ENCODE results near the gene HTRA2. TPM values are rescaled to one million over a fixed set of nuclear protein-coding genes. Genes with fewer than 3 reads are reported as not detected.

HTRA2 gene
- total RNA-seq, 2 donors from 2014 or later, result 22.4 to 30.4 TPM

DNA sequence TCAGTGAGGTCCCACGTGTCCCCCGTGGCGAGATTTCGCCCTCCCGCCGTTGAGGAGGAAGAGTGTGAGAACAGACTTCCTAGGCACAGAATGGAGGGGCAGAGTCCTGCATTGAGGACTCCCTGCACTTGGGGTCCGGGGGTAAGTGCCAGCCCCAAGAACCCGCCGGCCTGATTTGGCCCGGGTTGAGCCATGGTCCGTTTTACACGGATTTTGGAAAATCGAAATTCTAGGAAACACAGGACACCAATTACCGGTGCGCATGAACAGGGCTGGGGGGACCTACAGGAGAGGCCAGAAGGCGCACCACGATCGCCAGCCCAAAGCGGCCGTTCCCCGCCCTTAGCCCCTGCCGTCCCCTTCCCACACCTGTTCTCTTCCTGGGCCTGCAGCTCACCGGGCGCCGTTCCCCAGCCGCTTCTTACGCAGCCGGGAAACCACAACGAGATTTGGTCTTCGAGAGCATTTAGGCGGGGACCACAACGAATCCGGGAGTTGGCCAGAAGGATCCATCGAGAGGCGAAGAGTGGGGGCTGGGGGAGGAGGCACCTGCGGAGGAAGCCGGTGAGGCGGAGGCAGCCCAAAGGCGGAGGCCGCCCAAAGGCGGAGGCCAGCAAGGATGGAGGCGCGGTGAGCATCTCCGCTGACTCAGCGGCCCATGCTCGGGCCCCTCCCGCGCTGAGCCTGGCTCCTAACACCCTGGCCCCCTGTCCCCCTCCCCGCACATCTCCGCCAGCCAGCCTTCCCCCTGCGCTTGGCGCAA, 15.9 kb upstream of the HTRA2 start:
- intact Hi-C loops (cut with DNase I), result no loop called here

DNA sequence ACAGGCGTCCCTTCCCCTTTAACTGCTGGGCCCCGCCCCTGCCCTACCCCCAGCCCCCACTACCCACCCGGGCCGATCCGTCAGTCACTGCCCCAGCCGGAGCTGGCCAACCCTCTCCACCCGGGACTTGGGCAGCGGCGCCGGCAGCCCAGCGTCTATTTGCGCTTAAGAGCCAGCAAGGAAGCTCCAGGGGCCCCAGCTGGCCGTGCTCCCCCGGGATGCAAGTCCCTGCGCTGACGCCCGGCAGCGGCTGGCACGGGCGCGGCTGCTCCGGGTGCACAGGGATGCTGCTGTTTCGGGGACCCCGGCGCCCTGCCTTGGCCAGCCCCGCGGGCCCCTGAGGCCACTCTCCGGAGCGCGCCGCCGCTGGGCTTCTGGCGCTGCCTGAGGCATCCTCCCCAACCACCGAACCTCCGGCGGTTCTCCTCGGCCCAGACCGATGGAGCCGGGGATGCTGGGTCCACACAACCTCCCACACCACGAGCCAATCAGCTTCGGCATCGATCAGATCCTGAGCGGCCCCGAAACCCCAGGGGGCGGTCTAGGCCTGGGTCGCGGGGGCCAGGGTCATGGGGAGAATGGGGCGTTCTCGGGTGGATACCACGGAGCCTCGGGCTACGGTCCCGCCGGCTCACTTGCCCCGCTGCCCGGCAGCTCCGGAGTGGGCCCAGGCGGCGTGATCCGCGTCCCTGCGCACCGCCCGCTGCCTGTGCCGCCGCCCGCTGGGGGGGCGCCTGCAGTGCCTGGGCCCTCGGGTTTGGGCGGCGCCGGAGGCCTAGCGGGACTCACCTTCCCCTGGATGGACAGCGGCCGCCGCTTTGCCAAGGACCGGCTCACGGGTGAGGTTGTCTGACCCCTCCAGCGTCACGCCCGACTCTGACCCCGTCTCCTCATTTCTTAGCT, 15.1 kb upstream of the HTRA2 start, which contains the start of gene TLX2:
Gene TLX2 (plus strand): TSS at position 83 of the 903 bp plus-strand sequence. CDS start 357 bp downstream, at position 440.
- peak; percentile 78 for DNase-seq (ENCODE audit: low spot score)
- intact Hi-C loops (cut with DNase I), result no loop called here

More for the DNA sequence above, 15.9 kb upstream of the HTRA2 start:
- peak; percentile 81 for DNase-seq (ENCODE audit: low spot score)

DNA sequence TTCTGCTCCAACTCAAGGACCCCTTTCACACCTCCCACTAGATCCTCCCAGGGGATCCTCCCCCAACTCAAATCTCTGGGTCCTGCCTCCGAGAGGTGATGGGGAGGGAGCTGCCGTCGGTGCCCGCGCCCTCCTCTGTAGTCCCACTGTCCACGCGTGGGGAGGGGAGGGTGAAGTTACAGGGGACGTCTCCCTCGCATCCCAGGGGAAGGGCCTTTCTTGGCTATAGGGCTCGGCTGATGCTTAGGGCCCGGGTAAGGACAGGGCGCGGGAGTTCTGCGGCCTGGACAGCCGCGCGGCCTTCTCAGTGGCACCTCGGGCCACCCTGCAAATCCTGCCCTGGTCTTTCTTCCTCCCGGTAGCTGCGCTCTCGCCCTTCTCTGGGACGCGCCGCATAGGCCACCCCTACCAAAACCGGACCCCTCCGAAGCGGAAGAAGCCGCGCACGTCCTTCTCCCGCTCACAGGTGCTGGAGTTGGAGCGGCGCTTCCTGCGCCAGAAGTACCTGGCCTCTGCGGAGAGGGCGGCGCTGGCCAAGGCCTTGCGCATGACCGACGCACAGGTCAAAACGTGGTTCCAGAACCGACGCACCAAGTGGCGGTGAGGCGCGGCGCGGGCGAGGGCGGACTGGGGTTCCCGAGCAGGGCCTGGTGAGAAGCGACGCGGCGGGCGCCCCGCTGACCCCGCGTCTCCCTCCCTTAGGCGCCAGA, 14.3 kb upstream of the HTRA2 start:
- intact Hi-C loops (cut with DNase I), result no loop called here
- DNase-seq (ENCODE audit: low spot score), result peak; percentile 73

DNA sequence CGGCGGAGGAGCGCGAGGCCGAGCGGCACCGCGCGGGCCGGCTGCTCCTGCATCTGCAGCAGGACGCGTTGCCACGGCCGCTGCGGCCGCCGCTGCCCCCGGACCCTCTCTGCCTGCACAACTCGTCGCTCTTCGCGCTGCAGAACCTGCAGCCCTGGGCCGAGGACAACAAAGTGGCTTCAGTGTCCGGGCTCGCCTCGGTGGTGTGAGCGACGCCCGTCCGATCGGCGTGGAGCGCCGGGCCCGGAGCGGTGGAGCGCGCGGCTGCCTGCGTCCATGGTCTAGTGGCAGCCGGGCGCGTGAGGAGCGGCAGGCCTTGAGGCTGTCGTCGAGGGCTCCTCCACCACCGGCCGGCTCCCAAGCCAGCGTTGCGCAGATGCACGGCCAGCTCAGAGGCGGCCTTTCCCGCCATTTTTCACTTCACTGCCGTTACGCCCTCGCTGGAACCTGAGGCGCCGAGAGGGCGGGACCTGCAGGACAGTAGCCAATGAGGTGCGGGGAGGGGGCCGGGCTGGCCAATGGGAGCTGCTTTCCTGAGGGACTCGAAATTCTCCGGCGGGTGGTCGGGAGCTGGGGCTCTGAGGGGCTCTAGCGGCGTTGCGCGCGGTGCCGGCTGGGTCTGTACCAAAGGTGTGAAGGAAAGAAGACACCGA, 13.6 kb upstream of the HTRA2 start:
- intact Hi-C loops (cut with DNase I), result no loop called here
- peak; percentile 90 for DNase-seq (ENCODE audit: low spot score)

DNA sequence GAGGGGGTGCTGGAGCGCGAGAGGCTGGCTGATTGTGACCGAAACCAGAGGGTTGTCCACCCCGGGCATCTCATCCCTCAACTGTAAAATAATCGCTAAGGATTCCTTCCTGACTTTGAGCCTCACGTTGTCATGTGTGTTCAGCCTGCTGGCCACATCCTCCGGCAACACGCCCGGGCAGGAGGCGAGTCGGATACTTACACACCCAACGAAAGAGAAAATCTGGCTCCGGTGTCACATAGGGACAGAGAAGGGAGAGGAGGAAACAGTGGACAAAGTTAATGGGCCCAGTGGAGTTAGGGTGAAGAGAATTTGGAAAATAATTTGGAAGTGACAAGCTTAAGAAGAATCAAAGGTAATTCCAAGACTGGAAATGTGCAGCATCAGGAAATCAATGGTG, 13.1 kb upstream of the HTRA2 start:
- DNase-seq (ENCODE audit: low spot score), result no peak
- intact Hi-C loops (cut with DNase I), result no loop called here

DNA sequence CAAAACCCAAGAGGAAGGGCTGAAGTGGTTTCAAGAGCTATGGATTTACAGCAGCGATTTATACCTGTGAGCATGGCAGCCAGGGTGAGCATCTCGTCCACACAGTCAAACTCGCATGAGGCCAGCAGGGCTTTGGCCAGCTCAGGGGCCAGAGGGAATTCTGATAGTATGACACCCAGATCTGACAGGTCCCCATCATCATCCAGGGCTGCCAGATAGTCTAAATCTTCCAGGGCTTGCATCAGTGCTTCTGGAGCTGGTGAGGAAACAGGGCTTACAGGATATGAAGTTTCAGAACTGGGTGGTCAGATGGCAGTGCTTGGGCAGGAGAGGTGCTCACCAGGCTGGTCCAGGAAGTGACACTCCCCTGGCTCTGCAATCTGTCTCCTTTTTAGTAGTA, 7.2 kb upstream of the HTRA2 start:
- DNase-seq (ENCODE audit: low spot score), result no peak
- intact Hi-C loops (cut with DNase I), result no loop called here

DNA sequence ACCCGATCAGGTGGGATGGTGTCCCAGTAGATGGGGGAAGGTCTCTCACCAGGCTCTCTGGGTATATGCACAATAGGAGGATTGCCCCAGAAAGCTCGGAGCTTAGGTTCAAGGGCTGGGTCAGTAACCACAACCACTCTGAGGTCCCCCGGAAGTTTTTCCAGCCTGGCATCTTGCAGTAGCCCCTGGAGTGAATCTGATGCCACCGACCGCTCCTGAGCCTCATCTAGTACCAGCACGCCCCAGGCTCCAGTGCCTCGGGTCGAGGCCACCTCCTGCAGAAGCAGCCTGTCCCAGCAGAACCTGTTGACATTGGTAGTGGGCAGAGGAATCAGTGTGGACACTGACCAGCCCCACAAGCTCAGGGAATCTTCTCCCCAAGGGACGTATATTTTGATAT, 5.7 kb upstream of the HTRA2 start:
- intact Hi-C loops (cut with DNase I), result no loop called here
- DNase-seq (ENCODE audit: low spot score), result no peak

DNA sequence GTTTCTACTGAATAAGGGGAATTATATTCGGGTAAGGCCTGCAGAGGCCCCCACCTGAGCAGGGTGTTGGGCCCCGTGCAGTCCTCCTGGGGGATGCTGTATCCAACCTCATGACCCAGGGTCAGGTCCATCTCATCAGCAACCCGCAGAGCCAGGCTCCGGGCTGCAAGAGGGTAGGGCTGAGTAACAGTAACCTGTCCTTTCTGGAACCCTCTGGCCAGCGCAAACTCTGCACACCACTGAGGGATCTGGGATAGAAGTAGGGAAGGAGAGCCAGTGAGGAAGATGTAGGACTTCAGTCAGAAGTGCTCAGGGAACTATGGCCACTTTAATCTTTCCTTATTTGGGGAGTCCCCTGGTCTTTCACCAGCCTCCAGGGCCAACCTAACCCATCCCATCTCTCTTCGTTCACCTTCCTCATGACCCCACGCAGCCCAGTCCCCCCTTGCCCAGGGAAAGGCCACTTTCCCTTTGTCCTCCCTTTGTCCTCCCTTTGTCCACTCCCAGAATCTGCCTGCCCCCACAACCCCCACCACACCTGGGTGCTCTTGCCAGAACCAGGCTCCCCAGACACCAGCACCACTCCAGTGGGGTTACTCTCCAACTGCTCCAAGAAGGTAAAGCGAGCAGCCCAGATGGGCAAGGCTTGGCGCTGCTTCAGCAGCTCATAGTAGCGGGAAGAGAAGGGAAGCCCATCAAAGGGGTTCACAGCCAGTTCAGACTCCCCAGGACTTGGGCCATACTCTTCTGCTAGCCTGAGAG, 4.6 kb upstream of the HTRA2 start:
- no peak for DNase-seq (ENCODE audit: low spot score)
- intact Hi-C loops (cut with DNase I), result no loop called here

DNA sequence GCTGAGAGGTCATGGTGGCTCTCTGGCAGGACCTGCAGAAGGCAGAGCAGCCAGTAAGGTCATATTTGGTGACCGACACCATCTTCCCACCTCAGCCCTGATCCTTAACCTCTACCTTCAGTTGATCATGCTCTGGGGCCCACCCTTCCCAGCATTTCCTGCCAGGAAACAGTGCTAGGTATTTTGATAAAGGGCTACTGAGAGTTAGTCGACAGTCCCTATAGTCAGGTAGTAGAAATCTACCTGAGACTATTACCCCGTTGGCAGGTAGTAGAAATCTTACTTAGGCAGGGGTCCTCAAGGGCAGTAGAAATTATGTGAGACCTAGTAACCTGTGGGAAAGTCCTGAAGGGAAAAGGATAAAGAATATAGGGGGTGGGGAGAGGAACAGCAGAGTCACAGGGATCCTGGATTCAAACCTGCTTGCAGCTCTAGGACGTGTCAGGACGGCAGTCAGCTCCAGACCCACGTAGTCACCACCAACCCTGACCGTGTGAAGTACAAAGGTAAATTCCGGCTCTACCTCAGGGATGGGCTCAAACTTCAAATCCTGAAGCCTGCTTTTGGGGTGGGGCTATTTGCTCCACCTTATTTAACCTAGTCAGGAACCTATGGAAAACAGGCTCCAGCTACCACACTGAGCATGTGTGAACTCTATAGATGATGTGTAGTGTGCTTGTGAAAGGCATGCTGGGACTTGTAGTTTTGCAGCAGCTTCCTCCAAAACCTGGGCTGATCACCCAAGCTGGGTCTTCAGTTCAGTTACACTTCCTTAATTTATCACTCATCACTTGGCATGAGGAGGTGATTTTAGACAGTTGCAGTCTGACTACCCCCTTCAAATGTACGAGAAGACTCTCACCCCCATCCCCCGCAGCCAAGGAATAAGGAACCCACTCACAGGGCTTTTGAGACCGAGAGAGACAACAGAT, 3.8 kb upstream of the HTRA2 start, which contains the start of gene DQX1:
Gene DQX1 (minus strand): TSS at position 515 of the 932 bp plus-strand sequence. CDS start 502 bp downstream, at position 13.
- intact Hi-C loops (cut with DNase I), result no loop called here
- DNase-seq (ENCODE audit: low spot score), result peak; percentile 38

DNA sequence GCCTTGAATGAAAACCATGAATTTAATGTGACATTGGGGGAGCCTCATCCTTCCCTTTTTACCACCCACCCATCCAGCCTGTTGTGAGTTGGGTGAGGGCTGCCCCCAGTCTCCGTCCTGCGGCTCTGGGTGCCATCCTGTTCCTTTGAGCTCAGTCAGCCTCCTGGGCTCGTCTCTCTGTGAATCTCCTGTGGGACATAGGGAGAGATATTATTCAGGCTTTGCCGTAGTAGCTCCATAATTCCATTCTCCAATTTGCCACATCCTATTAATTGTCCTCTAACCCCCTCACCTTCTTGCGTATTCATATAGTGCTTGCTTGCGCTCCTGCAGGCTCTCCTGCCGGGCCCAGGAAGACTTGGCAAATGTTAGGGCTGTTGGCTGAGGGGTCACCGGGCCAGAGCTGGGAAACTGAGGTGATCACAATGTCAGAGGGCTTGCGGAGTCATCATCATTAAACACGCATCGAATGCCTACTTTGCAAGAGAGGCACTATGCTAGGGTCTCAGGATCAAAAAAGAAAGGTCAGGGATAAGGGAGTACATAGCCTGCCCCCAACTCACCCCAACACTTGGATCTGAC, 3.0 kb upstream of the HTRA2 start:
- intact Hi-C loops (cut with DNase I), result no loop called here
- DNase-seq (ENCODE audit: low spot score), result no peak

DNA sequence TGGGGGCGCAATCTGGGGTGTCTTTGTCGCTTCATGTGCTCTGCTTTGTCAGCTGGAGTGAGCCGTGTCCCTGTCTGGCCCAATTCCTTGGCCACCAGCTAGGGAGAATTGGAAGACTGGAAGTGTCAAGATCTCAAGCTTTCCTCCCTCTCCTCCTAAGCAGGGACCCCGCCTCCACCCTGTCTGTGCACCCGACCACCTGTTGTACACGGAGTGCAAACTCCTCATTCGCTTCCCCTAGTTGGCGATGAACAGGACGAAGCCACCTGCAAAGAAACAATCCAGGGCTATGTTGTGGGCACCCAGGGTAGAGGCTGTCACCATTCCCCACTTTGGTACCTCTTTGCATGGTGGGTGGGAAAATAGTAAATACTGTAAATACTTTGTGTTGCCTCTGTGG, 2.0 kb upstream of the HTRA2 start:
- no peak for DNase-seq (ENCODE audit: low spot score)
- intact Hi-C loops (cut with DNase I), result no loop called here

DNA sequence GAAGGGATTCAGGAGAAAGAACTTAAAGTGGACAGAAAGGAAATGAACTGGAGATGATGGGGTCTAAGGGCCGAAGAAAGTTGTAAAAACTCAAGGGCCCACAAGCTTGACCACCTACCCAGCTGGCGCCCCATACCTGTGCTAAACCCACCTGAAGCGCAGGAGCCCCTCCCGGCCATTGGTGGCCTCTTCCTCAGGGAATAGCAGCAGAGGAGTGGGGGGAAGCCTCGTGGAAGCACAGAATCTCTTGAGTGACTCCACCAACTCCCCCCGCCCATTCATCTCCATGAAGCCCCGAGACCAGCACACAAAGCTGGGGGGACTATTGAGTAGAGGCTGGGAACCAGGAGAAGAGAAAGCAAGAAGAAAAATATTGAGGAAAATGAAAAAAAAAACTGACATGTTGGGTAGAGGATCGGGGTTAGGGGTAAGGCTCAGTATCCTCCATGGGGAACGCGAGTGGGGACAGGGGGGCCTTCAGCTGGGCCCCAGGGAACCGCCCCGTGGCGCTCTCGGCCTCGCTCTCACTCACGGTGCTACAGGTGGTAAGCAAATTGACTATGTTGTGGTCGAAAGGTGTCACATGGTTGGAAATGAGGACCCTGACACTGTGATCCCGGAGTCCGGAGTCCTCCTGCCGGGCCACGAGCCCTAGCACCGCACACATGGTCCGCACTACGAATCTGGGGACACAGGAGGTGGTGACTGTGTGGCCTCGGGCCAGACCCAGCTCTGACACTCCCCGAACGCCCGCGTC, 955 bp upstream of the HTRA2 start:
- intact Hi-C loops (cut with DNase I), result no loop called here
- no peak for DNase-seq (ENCODE audit: low spot score)

DNA sequence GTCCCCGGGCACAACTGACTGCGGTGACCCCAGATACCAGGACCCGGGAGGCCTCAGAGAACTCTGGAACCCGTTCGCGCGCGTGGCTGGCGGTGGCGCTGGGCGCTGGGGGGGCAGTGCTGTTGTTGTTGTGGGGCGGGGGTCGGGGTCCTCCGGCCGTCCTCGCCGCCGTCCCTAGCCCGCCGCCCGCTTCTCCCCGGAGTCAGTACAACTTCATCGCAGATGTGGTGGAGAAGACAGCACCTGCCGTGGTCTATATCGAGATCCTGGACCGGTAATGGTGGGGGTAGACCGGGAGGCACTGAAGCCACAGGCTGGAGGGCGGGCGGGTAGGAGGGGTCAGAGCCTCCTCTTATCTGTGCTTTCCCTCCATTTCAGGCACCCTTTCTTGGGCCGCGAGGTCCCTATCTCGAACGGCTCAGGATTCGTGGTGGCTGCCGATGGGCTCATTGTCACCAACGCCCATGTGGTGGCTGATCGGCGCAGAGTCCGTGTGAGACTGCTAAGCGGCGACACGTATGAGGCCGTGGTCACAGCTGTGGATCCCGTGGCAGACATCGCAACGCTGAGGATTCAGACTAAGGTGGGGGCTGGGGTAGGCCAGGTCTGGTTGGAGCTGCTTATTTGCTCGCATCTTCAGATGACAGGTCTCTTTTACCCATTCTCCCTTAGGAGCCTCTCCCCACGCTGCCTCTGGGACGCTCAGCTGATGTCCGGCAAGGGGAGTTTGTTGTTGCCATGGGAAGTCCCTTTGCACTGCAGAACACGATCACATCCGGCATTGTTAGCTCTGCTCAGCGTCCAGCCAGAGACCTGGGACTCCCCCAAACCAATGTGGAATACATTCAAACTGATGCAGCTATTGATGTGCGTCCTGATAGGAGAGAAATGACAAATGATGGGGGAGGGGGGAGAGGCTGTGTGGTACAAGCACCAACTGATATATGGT, 780 bp downstream of the HTRA2 start:
- intact Hi-C loops (cut with DNase I), result no loop called here
- DNase-seq (ENCODE audit: low spot score), result peak; percentile 88

DNA sequence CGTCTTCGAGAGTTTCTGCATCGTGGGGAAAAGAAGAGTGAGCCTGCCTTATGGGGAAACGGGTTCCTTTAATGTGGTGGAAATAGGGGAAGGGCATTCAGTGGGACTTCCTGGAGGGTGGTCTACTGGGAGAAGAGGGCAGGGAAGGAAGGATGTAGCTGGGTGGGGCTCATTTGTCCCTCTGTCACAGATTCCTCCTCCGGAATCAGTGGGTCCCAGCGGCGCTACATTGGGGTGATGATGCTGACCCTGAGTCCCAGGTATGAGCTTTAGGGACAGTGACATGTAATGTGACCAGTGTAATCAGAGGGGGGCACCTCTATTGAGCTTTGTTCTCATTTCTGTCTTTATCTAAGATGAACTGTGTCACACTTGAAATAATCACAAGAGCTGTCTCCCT, 1.9 kb downstream of the HTRA2 start:
- DNase-seq (ENCODE audit: low spot score), result no peak
- intact Hi-C loops (cut with DNase I), result no loop called here

DNA sequence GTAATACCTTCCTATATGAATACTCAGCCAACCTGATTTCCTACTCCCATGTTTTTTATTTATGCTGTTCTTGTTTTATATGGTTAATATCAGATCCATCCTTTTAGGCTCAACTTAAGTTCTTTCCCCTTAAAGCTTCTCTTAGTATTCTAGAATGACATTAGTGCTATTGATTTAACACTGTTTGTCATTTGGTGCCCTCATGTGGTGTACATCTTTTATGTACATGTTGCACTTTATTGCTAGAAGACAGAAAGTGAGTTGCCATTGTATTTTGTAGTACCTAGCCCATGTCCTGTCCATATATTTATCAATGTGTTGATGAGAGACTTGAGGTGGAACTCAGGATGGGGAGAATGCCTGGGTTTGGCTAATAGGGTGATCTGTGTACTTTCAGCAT, 2.5 kb downstream of the HTRA2 start:
- intact Hi-C loops (cut with DNase I), result no loop called here
- DNase-seq (ENCODE audit: low spot score), result no peak

All from posterior vena cava (tissue), 2 donors.